GM21723 (cell line): ENCODE data around the gene HERPUD1.
"Not testable (repeated sequence)": the region's sequence is repeated elsewhere in the genome, so short reads cannot be mapped to it uniquely, and the experiment has no call there.

Experiments
- ATAC-seq: cut with Tn5 transposase; IDR thresholded peaks from one replicate; pipeline ENCODE4 v1.9.1; 2021; ENCODE audit warnings: mild to moderate bottlenecking, moderate library complexity; ENCODE audit not compliant: unreplicated experiment

Gene HERPUD1

DNA sequence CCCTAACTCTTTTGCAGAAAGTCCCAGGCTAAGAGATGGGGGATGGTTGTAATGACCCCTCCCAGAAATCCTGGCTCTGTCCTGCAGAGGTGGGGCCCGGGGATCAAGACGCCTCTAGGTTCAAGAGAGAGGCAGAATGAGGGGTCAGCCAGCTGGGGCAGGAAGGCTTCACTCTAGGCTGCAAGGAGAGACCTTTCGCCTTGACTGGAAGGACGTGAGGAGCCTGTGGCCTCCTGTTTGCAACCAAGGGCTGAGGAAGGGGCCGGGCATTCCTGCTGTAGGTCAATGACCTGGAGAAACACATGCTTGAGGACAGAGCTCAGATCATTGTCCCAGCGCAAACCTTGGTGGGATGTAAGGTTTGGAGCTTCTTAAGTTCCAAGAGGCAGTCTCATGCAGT, 21.1 kb downstream of the HERPUD1 start:
- no peak for ATAC-seq

DNA sequence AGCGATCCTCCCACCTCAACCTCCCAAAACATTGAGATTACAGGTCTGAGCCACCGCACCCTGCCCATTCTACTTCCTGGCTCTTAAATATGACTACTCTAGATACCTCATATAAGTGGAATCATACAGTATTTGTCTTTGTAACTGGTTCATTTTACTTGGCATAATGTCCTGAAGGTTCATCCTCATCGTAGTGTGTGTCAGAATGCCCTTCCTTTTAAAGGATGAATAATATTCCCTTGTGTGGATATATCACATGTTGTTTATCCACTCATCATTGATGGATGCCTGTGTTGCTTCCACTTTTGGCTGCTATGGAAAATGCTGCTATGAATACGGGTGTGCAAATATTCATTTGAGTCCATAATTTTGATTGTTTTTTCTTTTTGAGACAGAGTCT, 24.1 kb downstream of the HERPUD1 start:
- no peak for ATAC-seq

DNA sequence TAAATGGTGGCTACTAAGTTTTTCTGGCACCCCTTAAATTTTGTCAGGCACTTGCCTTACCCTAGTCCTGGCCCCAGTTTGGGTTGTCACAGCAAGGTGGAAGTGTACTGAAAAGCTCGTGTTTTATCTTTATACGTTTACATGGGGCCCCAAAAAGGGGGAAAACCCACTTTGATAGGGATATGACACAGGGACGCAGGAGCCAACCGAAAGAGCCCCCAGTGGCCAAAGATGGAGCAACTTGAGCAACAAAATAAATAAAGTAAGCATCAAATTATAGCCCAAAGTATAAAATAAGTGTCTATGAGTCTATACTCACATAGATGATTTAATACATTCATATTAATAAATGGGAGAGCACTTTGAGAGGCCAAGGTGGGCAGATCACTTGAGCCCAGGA, 24.8 kb downstream of the HERPUD1 start:
- no peak for ATAC-seq

DNA sequence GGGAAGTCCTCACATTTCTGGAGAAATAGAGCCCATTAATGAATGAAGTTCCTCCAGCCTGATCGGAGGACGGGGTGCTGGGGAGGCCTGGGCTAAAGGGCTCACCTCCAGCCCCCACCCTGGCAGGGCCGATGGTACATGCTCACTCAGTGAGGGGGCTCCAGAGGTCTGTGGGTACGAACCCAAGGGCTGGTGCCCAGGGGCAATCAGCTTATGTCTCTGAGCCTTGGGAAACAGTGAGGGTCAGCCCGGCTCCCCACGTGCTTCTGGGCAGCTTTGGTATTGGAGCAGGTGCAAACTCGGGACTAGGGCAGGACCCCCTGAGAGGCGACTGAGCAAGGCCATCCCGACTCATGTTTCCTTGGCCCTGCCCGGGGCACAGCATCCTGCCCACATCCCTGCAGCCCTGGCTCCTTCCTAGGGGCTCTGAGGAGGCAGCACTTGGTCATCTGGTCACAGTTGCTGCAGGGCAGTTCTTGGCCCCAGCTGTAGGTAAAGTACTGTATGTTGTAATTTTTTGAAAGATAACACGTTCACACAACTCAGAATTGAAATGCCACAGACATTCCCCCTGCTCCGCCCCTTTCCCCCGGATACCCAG, 28.8 kb downstream of the HERPUD1 start:
- no peak for ATAC-seq

DNA sequence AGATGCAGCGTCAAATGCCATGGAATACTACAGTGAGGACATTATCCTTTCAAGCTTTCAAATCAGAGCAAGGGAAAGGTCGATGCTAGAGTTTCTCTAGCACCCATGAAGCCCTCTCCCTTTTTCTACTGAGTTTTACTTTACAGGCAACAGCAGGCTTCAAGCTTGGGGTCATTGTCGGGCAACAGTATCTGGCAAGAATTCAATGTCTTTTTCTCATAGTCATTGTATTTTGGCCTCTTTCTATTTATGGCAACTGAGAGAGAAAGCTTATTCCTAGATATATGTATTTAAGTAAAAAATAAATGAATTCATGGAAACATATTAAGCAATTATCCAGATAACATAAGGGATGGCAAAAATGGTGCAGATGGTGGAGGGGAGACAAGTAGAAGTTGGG, 29.4 kb downstream of the HERPUD1 start:
- ATAC-seq = no peak

DNA sequence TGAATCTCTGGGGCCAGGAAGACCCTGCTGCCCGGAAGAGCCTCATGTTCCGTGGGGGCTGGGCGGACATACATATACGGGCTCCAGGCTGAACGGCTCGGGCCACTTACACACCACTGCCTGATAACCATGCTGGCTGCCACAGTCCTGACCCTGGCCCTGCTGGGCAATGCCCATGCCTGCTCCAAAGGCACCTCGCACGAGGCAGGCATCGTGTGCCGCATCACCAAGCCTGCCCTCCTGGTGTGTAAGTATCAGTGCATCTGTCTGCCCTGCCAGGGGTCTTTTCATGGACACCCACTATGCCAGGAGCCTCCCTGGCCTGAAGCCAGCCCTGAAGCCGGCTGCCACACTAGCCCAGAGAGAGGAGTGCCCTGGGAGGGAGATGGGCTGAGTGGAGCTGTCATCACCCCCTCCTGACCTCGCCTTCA, 29.9 kb downstream of the HERPUD1 start, which contains the start of gene CETP:
Gene CETP, plus strand, starts transcription at position 100 of the 431 bp plus-strand sequence. Its CDS starts 30 bp downstream, at position 130.
- ATAC-seq = no peak

DNA sequence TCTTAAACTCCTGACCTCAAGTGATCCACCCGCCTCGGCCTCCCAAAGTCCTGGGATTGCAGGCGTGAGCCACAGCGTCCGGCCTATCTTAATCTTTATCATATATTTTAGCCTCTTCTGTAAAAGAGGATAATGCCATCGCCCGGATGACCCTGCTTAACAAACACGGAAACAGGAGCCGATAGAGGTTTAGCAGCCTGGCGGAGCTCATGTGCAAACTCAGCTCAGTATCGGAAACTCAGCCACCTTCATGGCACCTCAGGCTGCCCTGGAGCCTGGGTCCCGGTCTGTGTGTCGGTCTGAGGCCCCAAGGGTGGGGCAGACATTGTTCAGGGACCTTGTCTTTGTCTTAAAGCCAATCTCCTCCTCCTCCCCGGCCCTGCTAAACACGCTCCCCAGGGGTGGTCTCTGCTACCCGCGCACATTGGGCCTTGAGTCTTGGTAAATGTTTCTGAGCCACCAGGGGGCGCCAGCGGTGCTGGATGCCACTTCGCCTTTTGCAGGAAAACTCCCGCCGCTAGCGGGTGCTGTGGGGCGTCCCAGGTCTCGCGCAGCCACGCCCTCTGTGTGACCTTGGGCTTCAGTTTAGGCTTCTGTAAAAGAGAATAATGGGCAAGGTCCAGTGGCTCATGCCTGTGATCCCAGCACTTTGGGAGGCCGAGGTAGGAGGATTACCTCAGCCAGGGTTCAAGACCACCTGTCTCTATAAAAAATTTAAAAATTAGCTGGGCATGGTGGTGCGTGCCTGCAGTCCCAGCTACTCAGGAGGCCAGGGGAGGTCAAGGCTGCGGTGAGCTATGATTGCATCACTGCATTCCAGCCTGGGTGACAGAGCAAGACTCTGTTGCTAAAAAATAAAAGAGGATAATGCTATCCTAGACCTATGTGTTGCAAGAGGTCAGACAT, 32.6 kb downstream of the HERPUD1 start:
- ATAC-seq = no peak

DNA sequence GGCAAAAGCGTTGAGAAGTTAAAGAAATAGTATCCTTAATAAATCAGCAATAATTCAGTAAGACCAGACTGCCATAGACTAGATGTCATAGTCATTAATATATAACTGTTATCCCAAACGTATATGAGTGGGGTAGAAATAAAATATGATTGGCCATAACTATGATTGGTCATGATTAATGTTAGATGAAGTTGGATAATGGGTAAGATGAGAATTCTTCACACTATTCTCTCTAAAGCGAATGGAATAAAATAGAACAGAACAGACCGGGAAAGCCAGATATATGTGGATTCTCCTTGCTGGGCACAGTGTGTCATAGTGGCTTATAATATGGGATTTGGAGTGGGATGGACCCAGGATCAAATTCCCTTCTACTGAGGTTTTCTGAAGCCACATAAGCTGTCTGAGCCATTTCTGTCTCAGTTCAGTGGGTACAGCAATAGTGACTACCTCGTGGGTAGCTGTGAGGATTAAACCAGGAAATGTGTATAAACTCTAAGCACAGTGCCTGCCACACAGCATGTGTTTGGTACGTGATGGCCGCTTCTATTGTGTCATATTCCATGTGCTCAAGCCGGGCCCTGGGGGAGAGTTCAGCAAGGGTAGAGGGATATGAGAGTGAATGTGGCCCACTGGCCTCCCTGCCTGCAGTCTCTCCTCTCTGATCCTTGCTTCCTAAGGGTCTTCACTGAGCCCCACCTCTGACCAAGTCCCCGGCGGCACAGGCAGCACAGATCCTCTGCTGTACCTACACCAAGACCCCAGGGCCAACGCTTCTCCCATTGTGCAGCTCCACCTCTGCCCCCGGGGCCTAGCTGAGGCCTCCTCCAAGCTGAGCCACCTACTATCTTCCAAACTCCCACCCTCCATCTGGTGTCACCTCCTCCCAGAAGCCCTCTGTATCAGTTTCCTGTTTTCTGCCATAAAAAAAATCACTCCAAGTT, 33.5 kb downstream of the HERPUD1 start:
- no peak for ATAC-seq

DNA sequence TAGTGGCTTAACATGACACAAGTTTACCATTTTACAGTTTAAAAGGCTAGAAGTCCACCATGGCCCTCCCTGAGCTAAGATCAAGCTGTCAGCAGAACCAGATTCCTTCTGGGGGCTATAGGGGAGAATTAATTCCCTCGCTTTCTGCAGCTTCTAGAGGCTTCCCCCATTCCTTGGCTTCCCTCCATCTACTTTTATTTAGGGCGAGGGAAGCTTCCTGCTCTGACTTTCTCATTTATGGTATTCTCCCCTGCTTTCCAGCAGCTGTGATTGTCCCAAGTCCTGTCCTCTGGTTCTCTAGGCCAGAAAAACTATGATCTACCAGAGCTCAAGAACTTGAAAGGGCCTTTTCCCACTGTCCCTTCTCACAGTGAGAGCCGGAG, 34.1 kb downstream of the HERPUD1 start:
- no peak for ATAC-seq

DNA sequence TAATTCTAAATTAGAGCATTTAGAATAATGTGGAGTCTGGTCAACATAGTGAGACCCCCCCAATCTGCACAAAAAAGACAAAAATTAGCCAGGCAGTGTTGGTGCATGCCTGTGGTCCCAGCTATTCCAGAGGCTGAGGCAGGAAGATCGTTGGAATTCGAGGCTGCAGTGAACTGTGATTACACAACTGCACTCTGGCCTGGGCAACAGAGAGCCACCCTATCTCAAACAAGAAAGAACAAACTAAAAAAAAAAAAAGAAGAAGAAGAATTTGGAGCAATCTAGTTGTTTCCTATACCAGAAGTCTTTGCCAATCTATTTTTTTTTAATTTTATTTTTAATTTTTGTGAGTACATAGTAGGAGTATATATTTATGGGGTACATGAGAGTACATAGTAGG, 35.8 kb downstream of the HERPUD1 start:
- no peak for ATAC-seq

DNA sequence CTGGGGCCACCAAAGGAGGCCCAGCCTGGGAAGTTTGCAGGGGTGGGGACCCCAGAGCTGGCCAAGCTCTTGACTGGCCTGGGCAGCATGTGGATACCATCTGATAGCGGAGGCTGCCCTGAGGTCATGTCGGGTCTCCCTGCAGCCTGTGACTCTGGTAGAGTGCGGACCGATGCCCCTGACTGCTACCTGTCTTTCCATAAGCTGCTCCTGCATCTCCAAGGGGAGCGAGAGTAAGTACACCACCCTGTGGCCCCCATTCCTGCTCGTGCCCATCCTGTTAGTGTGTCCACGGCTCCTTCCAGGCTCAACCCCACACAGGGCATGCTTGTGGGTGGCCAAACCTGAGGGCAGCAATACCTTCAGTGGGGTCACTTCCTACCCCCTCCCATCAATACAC, 37.8 kb downstream of the HERPUD1 start:
- no peak for ATAC-seq

DNA sequence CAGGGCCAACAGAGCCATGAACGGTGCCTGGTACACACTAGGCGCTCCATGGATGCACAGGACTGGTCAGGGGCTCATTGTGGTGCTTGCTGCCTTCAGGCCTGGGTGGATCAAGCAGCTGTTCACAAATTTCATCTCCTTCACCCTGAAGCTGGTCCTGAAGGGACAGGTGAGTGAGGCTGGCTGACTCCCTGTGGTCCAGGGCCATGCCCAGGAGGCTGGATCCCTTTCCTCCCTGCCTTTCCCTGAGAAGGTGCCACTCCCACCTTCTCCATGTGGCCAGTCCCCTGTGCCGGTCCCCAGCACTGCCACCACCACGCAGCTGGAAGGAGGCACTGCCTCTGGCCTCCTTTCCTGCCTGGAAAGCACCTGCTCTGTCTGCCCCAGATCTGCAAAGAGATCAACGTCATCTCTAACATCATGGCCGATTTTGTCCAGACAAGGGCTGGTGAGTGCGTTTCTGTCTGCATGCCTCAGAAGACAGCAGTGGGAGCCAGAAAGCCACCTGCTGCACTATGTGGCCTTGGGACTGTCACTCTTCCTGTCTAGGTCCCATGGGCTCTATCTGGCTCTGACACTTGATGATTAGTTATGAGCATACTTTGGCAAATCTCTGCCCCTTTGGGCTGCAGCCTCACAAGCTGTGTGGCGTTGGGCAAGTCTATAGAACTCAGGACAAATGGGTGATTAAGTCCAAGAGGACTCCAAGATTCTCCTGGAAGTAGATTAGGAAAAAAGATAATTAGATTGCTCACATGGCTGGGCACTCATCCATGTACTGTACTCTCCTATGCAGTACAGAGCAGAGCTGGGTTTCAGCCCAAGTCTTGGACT, 39.2 kb downstream of the HERPUD1 start:
- peak; percentile 84 for ATAC-seq

DNA sequence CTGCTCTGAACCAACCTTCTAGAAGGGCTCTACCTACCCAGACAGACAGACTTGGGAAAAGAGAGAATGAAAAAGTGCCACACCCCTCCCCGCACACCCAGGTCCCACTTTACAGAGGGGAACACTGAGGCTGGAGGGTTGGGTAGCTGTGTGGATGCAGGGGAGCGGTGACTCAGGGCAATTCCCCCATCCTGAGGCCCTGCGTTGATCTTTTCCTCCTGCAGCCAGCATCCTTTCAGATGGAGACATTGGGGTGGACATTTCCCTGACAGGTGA, 39.8 kb downstream of the HERPUD1 start:
- ATAC-seq = no peak

DNA sequence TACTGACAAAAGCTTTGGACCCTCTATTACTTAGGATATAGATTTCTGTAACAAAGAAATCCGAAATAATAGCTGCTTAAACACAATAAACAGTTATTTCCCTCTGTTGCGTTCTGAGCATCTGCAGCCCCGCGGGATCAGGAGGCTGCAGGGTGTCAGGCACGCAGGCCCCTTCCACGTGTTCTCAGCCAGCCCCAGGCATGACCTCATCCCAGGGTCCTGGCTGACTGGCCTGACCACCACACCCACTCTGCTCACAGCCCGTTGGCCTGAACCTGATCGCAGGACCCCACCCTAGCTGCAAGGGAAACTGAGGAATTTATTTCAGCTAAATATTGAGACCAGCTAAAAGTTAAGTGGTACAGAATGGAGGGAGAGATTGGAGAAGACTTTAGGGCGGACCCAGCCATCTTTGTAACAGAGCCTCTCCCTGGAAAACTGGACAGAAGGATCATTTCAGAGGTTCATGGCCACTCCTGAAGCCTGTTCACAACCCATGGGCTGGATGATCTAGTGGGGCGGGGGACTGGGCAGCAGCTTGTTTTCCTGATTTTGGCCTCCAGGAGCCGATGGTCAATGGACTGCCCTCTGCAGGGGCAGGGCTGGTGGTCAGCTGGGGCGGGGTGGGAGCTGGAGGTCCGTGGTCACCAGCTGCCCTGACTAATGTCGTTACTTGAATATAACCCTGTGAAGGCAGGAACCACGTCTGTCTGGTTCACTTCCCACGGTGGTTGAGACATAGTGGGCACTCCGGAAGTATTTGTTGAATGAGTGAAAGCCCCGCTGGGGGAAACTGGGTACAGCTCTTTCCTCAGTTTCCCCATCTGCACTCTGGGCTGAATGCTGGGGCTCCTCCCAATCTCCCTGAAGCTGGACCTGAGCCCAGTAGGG, 40.7 kb downstream of the HERPUD1 start:
- ATAC-seq = no peak

DNA sequence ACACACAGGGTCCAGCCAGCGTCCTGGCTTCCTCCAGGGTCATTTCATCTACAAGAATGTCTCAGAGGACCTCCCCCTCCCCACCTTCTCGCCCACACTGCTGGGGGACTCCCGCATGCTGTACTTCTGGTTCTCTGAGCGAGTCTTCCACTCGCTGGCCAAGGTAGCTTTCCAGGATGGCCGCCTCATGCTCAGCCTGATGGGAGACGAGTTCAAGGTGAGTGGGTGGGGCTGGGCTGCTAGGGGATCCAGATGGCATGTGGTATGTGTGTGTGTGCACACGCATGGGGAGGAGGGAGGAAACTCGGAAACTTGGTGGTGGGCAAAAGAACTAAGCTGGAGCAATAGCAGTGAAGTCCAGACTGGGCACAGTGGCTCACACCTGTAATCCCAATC, 41.4 kb downstream of the HERPUD1 start:
- no peak for ATAC-seq

DNA sequence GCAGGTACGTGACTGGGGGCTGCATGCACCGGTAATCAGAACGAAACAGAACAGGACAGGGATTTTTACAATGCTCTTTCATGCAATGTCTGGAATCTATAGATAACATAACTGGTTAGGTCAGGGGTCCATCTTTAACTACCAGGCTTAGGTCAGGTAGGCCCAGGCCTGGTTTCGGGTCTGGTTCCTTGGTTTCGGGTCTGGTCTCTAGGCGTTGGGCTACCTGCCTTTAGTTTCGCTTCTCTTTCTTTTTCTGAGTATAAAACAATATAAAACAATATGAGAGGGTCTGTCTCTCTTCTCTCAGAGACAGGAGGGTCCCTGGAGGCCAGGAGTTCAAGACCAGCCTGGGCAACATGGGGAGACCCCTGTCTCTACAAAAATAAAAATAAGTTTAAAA, 42.0 kb downstream of the HERPUD1 start:
- ATAC-seq = not testable (repeated sequence)

DNA sequence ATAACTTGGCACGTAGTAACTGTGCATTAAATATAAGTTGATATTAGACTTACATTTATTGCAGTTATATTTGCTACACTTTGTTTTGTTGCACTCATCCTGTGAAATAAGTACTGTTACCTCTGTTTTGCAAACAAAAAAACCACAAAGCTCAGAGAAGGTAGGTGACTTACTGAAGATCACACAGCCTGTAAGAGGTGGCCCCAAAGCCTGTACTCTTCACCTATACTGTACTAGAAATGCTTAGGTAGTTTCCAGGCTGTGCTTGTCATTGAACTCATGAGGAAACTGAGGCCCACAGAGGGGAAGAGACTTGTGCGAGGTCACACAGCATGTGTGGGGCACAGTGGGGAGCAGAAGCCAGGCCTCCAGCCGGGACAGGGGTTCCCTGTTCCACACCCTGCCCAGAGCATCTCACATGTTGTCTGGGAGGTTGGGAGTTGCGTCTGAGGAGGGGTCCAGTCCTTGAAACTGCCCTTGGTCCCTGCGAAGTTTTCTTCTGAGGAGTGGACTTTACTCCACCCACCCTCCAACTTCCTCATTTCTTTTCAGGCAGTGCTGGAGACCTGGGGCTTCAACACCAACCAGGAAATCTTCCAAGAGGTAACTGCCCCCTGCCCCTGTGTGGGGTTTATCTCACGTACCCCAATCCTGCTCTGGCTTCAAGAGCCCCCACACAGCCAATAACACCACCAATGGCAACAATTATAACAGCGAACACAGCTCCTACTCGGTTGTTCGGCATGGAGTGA, 42.8 kb downstream of the HERPUD1 start:
- no peak for ATAC-seq

DNA sequence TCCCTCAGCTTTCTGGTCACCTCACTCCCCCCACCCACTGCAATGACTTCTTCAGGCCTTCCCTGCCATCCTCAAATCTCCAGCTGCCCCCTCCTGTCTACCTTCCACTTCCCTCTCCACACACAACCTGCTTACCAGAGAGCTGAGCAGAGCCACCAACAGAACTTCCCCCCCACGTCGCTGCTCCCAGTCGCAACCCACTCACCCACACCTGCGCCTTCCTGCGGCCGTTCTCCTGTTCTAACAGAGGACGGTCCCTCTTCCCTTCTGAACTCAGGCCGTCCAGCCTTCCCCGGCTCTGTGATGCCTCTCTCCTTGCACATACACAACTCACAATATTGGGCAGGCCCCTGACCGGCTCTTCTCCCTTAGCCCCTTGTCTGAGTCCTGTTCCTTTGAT, 43.8 kb downstream of the HERPUD1 start:
- ATAC-seq = no peak

DNA sequence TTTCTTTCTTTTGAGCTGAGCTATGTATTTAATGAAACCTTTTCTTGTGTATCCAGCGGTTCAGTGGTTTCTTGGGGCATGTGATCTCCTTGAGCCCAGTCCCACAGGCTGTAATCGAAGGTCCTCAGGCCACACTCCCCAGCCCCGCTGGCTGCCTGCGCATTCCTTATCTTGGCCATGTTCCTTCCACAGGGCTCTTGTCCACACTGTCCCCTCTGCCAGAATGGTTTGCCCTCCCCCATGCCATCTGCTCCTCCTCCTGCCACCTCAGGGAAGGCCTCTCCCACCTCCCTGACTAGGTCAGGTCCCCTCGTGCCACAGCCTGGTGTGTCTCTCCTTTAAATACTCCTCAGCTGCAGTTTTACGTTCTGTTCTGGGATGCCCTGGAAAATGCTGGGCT, 45.3 kb downstream of the HERPUD1 start:
- ATAC-seq = no peak
